Superior temporal gyrus (tissue), 1 donor: ENCODE data around the gene GALNTL6.

Experiments used
- DNase-seq: peaks from one replicate; pipeline ENCODE4 v3.0.0-alpha.2; 2016; ENCODE audit errors: extremely low spot score

The GALNTL6 gene

GRCh38 chr4:172109466-172109865, 296.3 kb downstream of the GALNTL6 start:
- DNase-seq: no peak

GRCh38 chr4:172124656-172125308, 311.6 kb downstream of the GALNTL6 start:
- DNase-seq: no peak

GRCh38 chr4:172125443-172125842, 312.2 kb downstream of the GALNTL6 start:
- DNase-seq: no peak

GRCh38 chr4:172127168-172127567, 314.0 kb downstream of the GALNTL6 start:
- no peak for DNase-seq

GRCh38 chr4:172129593-172129992, 316.4 kb downstream of the GALNTL6 start:
- DNase-seq: no peak

GRCh38 chr4:172134521-172134920, 321.3 kb downstream of the GALNTL6 start:
- DNase-seq: no peak

- no peak for DNase-seq
Observed at GRCh38 chr4:172141025-172141424, 327.8 kb downstream of the GALNTL6 start.

GRCh38 chr4:172142281-172142741, 329.1 kb downstream of the GALNTL6 start:
- DNase-seq: no peak

- no peak for DNase-seq
Observed at GRCh38 chr4:172143605-172144314, 330.6 kb downstream of the GALNTL6 start.

- DNase-seq: no peak
Observed at GRCh38 chr4:172147687-172148086, 334.5 kb downstream of the GALNTL6 start.

GRCh38 chr4:172149329-172149728, 336.1 kb downstream of the GALNTL6 start:
- DNase-seq: no peak

GRCh38 chr4:172152284-172152683, 339.1 kb downstream of the GALNTL6 start:
- no peak for DNase-seq

GRCh38 chr4:172153719-172154118, 340.5 kb downstream of the GALNTL6 start:
- no peak for DNase-seq

GRCh38 chr4:172155838-172156345, 342.7 kb downstream of the GALNTL6 start:
- DNase-seq: no peak

- no peak for DNase-seq
Observed at GRCh38 chr4:172157946-172158345, 344.7 kb downstream of the GALNTL6 start.

- no peak for DNase-seq
Observed at GRCh38 chr4:172163215-172163614, 350.0 kb downstream of the GALNTL6 start.

GRCh38 chr4:172168888-172169287, 355.7 kb downstream of the GALNTL6 start:
- no peak for DNase-seq

- DNase-seq: no peak
Observed at GRCh38 chr4:172169871-172170270, 356.7 kb downstream of the GALNTL6 start.

GRCh38 chr4:172173206-172173605, 360.0 kb downstream of the GALNTL6 start:
- no peak for DNase-seq

- no peak for DNase-seq
Observed at GRCh38 chr4:172177382-172177781, 364.2 kb downstream of the GALNTL6 start.

GRCh38 chr4:172188248-172188988, 375.2 kb downstream of the GALNTL6 start:
- DNase-seq: no peak

GRCh38 chr4:172202480-172203076, 389.4 kb downstream of the GALNTL6 start:
- peak; percentile 62 for DNase-seq
